ENCODE results near the gene MBOAT1.

GRCh38 chr6:20128018-20128417 lies 84.3 kb downstream of the MBOAT1 start:
- TF ChIP-seq CTCF (IDR thresholded peaks at IDR 0.05; ENCODE audit: insufficient read depth, low read depth, low read length) (no peak), EZH2 (IDR thresholded peaks at IDR 0.05; ENCODE audit: insufficient read depth, low read length) (no peak)

Data from astrocyte (in vitro differentiated cells and primary cell).